ENCODE data around the gene MPG.

DNA sequence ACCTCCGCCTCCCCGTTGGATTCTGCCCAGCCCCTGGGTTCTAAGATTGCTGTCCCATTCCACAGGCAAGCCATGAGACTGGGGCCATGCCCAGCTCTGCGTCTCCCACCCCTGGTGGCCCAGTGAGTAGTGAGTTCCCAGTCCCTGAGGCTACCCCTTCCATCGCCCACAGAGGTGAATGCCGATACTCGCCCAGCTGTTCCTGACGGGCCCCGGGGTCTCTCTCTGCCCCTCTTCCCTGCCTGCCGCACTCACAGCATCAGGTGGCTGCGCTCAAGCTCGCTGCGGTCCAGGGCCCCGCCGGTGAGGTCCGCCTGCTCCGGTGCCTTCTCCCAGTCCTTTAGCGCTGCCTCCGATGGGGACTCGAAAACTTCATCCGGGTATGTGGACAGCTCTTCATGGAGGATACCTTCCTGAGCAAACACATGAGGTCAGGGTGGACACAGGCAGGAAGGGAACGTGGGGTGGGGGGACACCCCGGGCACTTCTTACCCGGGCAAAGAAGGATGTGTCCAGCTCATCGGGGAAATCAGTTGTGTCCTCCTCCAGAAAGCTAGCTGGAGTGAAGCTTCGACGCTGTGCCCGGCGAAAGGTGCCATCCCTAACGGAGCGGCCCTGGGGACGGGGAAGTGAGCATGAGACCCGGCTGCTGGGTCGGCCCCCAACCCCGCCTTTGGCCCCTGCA is 15.6 kb upstream of the MPG start:
- TF ChIP-seq, protein P1, sequence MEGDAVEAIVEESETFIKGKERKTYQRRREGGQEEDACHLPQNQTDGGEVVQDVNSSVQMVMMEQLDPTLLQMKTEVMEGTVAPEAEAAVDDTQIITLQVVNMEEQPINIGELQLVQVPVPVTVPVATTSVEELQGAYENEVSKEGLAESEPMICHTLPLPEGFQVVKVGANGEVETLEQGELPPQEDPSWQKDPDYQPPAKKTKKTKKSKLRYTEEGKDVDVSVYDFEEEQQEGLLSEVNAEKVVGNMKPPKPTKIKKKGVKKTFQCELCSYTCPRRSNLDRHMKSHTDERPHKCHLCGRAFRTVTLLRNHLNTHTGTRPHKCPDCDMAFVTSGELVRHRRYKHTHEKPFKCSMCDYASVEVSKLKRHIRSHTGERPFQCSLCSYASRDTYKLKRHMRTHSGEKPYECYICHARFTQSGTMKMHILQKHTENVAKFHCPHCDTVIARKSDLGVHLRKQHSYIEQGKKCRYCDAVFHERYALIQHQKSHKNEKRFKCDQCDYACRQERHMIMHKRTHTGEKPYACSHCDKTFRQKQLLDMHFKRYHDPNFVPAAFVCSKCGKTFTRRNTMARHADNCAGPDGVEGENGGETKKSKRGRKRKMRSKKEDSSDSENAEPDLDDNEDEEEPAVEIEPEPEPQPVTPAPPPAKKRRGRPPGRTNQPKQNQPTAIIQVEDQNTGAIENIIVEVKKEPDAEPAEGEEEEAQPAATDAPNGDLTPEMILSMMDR (conservative IDR thresholded peaks at IDR 0.05) = no peak
- TF ChIP-seq EZH2 (IDR thresholded peaks at IDR 0.05; ENCODE audit: low read depth) = no peak

All from PC-9 (cell line).